ENCODE results near the gene AKAP6.

AKAP6 gene

GRCh38 chr14:32817780-32818179 is 488.7 kb downstream of the AKAP6 start:
- no peak for DNase-seq (ENCODE audit: low read depth in 2 of 2)

GRCh38 chr14:32818581-32818980 is 489.5 kb downstream of the AKAP6 start:
- no peak for DNase-seq (ENCODE audit: low read depth in 2 of 2)

- DNase-seq (ENCODE audit: low read depth in 2 of 2), result no peak
Measured at GRCh38 chr14:32820181-32820580, 491.1 kb downstream of the AKAP6 start.

GRCh38 chr14:32820682-32821081 is 491.6 kb downstream of the AKAP6 start:
- DNase-seq (ENCODE audit: low read depth in 2 of 2), result no peak

GRCh38 chr14:32821964-32822653 is 493.0 kb downstream of the AKAP6 start:
- no peak for DNase-seq (ENCODE audit: low read depth in 2 of 2)

GRCh38 chr14:32823706-32824105 is 494.6 kb downstream of the AKAP6 start:
- DNase-seq (ENCODE audit: low read depth in 2 of 2), result no peak

GRCh38 chr14:32824195-32824594 is 495.1 kb downstream of the AKAP6 start:
- no peak for DNase-seq (ENCODE audit: low read depth in 2 of 2)

GRCh38 chr14:32825058-32825457 is 496.0 kb downstream of the AKAP6 start:
- no peak for DNase-seq (ENCODE audit: low read depth in 2 of 2)

- DNase-seq (ENCODE audit: low read depth in 2 of 2), result no peak
Measured at GRCh38 chr14:32826404-32827082, 497.4 kb downstream of the AKAP6 start.

- DNase-seq (ENCODE audit: low read depth in 2 of 2), result no peak
Measured at GRCh38 chr14:32827514-32827913, 498.4 kb downstream of the AKAP6 start.

GRCh38 chr14:32835924-32836323 is 506.8 kb downstream of the AKAP6 start:
- no peak for DNase-seq (ENCODE audit: low read depth in 2 of 2)

GRCh38 chr14:32841698-32842097 is 512.6 kb downstream of the AKAP6 start:
- no peak for DNase-seq (ENCODE audit: low read depth in 2 of 2)

GRCh38 chr14:32846821-32847365 is 517.8 kb downstream of the AKAP6 start:
- DNase-seq (ENCODE audit: low read depth in 2 of 2), result no peak

- no peak for DNase-seq (ENCODE audit: low read depth in 2 of 2)
Measured at GRCh38 chr14:32847867-32848266, 518.8 kb downstream of the AKAP6 start.

- no peak for DNase-seq (ENCODE audit: low read depth in 2 of 2)
Measured at GRCh38 chr14:32865827-32866376, 536.8 kb downstream of the AKAP6 start.

- DNase-seq (ENCODE audit: low read depth in 2 of 2), result no peak
Measured at GRCh38 chr14:32883188-32883587, 554.1 kb downstream of the AKAP6 start.
